Neural cell (in vitro differentiated cells): Measurements from ENCODE around the gene GALE. TPM values are rescaled to one million over a fixed set of nuclear protein-coding genes. Genes with fewer than 3 reads are reported as not detected.

Source experiments
- H2AFZ ChIP-seq: fragments of 200-600, 300-800 bp; sonication (generic), shearing (Covaris generic); 2 replicates; pipeline ENCODE4 v1.6.0; 2014; ENCODE audit warnings: low read depth, mild to moderate bottlenecking, antibody characterized with exemption, low read length, moderate library complexity
- H3F3A ChIP-seq: fragments of 200-600 bp; shearing (Covaris generic); 2 replicates; pipeline ENCODE4 v1.6.1; 2016; ENCODE audit warnings: mild to moderate bottlenecking, moderate library complexity, mixed read lengths, antibody characterized with exemption, low read length; ENCODE audit not compliant: insufficient read depth, poor library complexity, severe bottlenecking
- H3K27ac ChIP-seq: fragments of 200-600, 300-800 bp; sonication (generic), shearing (Covaris generic); 2 replicates; pipeline ENCODE4 v1.5.1; 2014; ENCODE audit warnings: mild to moderate bottlenecking, low read length, moderate library complexity
- H3K27me3 ChIP-seq: fragments of 300-800, 200-600 bp; sonication (generic), shearing (Covaris generic); 2 replicates; pipeline ENCODE4 v1.6.0; 2014; ENCODE audit warnings: mild to moderate bottlenecking, low read depth, low read length, moderate library complexity; ENCODE audit not compliant: insufficient read depth
- H3K36me3 ChIP-seq: fragments of 300-800, 200-600 bp; sonication (generic), shearing (Covaris generic); 2 replicates; pipeline ENCODE4 v1.5.1; 2014; ENCODE audit warnings: mild to moderate bottlenecking, antibody characterized with exemption, low read length, moderate library complexity; ENCODE audit not compliant: insufficient read depth
- H3K4me2 ChIP-seq: fragments of 300-800, 200-600 bp; sonication (generic), shearing (Covaris generic); 2 replicates; pipeline ENCODE4 v1.6.0; 2014; ENCODE audit warnings: mild to moderate bottlenecking, low read length
- H3K4me3 ChIP-seq: fragments of 300-800, 200-600 bp; sonication (generic), shearing (Covaris generic); 2 replicates; pipeline ENCODE4 v1.5.1; 2014; ENCODE audit warnings: mild to moderate bottlenecking, low read length, moderate library complexity
- H3K79me2 ChIP-seq: fragments of 200-600 bp; shearing (Covaris generic); replicated peaks from 2 replicates; pipeline ENCODE4 v1.6.0; 2014; ENCODE audit warnings: mild to moderate bottlenecking, low read length, moderate library complexity; ENCODE audit not compliant: insufficient read depth
- H3K9ac ChIP-seq: fragments of 300-800, 200-600 bp; sonication (generic), shearing (Covaris generic); 2 replicates; pipeline ENCODE4 v1.6.1; 2016; ENCODE audit warnings: mild to moderate bottlenecking, low read length, mixed read lengths
- H3K9me2 ChIP-seq: fragments of 200-600 bp; shearing (Covaris generic); 2 replicates; pipeline ENCODE4 v1.6.1; 2016; ENCODE audit warnings: mild to moderate bottlenecking, low read length, mixed read lengths; ENCODE audit not compliant: insufficient read depth
- H3K9me3 ChIP-seq: fragments of 200-600, 300-800 bp; sonication (generic), shearing (Covaris generic); 2 replicates; pipeline ENCODE4 v1.6.1; 2016; ENCODE audit warnings: mild to moderate bottlenecking, mixed run types, low read length, moderate library complexity, mixed read lengths
- H4K20me1 ChIP-seq: fragments of 200-600 bp; shearing (Covaris generic); 2 replicates; pipeline ENCODE4 v1.6.1; 2016; ENCODE audit warnings: mild to moderate bottlenecking, mixed run types; ENCODE audit not compliant: insufficient read depth
- EP300 ChIP-seq: fragments of 450-650 bp; conservative IDR thresholded peaks from 2 replicates; pipeline ENCODE4 v1.6.1; 2014; ENCODE audit warnings: antibody characterized with exemption, mild to moderate bottlenecking, moderate library complexity; ENCODE audit not compliant: poor library complexity, severe bottlenecking
- EZH2 ChIP-seq: fragments of 200-600, 300-800 bp; shearing (Covaris generic), sonication (generic); IDR thresholded peaks from 2 replicates; pipeline ENCODE4 v1.6.1; 2014; ENCODE audit warnings: antibody characterized with exemption, low read length, borderline replicate concordance, mild to moderate bottlenecking; ENCODE audit not compliant: insufficient read depth, poor library complexity, severe bottlenecking
- MXI1 ChIP-seq: fragments of 450-650 bp; conservative IDR thresholded peaks from 2 replicates; pipeline ENCODE4 v1.6.1; 2014; ENCODE audit warnings: antibody characterized with exemption, mild to moderate bottlenecking; ENCODE audit not compliant: poor library complexity, severe bottlenecking
- POLR2AphosphoS5 ChIP-seq: IDR thresholded peaks from 2 replicates; pipeline ENCODE4 v1.6.1; 2012
- polyA plus RNA-seq: library from polyadenylated mRNA; depleted of rRNA; stranded (reverse); fragments of >200 nt; gene quantifications from 2 replicates; pipeline ENCODE4 v1.2.3, GENCODE V29; 2014
- TF ChIP-seq, protein P1 (sequence below): fragments of 450-650 bp; IDR thresholded peaks from 2 replicates; pipeline ENCODE4 v1.5.1; 2014; ENCODE audit warnings: antibody characterized with exemption, mild to moderate bottlenecking, moderate library complexity; ENCODE audit not compliant: poor library complexity, severe bottlenecking
- TF ChIP-seq, protein P2 (sequence below): IDR thresholded peaks from 2 replicates; pipeline ENCODE4 v1.6.1; 2012; ENCODE audit warnings: borderline replicate concordance

The GALE gene
- polyA plus RNA-seq, 1 donor from 2014 or later: 109 TPM

DNA sequence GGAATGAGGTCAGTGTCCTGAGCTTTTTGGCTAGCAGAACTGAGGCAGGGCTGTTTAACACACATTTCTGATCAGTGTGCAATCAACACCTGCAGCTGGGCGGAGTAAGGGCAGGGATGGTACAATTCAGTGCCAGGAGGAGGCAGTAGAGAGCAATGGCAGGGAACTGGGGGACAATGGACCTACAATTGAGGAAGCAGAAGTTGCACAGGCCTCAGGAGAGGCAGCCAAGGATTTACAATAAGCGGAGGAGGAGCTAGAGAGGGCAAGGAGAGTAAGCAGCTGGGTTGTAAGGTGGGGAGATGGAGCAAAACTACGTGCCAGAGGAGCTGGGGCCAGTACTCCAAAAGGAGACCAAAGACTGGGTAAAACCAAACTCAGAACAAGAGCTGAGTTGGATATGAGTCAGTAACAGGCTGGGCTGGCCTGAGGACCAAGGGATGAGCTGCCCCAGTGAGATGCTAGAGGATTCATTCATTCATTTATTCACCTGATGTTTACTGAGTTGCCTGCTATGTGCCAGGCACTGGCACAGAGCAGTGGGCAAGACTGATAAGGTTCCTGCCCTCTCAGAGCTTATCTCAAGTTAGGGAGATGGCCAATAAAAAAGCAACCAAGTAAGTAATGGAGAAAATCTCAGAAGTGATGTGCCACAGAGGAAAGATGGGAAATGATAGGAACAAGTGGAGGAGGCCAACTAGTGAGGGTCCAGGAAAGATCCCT lies 10.4 kb upstream of the GALE start:
- Histone ChIP-seq H3F3A (no peaks in the 10 kb centered on the region), H3K79me2 (no peaks in the 10 kb centered on the region)

DNA sequence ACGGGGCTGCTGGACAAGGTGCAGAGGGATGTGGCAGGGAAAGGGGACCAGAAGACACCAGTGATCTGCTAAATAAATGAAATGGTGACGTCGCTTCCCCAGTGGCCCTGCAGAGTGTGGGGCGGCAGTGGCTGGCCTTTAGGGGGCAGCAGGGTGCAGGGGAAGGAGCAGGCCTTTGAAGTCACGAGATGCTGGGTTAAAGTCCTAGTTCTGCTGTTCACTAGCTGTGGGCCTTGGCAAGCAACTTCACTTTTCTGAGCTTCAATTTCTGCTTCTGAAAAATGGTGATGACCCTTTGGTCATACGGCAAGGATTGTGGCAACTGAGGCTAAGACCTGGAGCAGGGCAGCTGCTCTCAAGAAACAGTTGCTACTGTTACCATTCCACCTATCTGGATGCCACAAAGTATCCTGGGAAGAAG lies 9.2 kb upstream of the GALE start:
- TF ChIP-seq, protein P1, sequence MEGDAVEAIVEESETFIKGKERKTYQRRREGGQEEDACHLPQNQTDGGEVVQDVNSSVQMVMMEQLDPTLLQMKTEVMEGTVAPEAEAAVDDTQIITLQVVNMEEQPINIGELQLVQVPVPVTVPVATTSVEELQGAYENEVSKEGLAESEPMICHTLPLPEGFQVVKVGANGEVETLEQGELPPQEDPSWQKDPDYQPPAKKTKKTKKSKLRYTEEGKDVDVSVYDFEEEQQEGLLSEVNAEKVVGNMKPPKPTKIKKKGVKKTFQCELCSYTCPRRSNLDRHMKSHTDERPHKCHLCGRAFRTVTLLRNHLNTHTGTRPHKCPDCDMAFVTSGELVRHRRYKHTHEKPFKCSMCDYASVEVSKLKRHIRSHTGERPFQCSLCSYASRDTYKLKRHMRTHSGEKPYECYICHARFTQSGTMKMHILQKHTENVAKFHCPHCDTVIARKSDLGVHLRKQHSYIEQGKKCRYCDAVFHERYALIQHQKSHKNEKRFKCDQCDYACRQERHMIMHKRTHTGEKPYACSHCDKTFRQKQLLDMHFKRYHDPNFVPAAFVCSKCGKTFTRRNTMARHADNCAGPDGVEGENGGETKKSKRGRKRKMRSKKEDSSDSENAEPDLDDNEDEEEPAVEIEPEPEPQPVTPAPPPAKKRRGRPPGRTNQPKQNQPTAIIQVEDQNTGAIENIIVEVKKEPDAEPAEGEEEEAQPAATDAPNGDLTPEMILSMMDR: peak; percentile 20
- TF ChIP-seq EP300 (no peak), POLR2AphosphoS5 (no peak), MXI1 (no peak)
- TF ChIP-seq, protein P2, sequence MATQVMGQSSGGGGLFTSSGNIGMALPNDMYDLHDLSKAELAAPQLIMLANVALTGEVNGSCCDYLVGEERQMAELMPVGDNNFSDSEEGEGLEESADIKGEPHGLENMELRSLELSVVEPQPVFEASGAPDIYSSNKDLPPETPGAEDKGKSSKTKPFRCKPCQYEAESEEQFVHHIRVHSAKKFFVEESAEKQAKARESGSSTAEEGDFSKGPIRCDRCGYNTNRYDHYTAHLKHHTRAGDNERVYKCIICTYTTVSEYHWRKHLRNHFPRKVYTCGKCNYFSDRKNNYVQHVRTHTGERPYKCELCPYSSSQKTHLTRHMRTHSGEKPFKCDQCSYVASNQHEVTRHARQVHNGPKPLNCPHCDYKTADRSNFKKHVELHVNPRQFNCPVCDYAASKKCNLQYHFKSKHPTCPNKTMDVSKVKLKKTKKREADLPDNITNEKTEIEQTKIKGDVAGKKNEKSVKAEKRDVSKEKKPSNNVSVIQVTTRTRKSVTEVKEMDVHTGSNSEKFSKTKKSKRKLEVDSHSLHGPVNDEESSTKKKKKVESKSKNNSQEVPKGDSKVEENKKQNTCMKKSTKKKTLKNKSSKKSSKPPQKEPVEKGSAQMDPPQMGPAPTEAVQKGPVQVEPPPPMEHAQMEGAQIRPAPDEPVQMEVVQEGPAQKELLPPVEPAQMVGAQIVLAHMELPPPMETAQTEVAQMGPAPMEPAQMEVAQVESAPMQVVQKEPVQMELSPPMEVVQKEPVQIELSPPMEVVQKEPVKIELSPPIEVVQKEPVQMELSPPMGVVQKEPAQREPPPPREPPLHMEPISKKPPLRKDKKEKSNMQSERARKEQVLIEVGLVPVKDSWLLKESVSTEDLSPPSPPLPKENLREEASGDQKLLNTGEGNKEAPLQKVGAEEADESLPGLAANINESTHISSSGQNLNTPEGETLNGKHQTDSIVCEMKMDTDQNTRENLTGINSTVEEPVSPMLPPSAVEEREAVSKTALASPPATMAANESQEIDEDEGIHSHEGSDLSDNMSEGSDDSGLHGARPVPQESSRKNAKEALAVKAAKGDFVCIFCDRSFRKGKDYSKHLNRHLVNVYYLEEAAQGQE: no peak
- Histone ChIP-seq H3K9me2 (no peaks in the 10 kb centered on the region), H3K4me3 (no peak overlapping the region), H4K20me1 (no peaks in the 10 kb centered on the region), H3F3A (no peaks in the 10 kb centered on the region), H3K36me3 (no peaks in the 10 kb centered on the region), H3K9ac (no peak overlapping the region), H3K4me2 (no peak overlapping the region), H2AFZ (no peak overlapping the region), H3K27ac (no peak overlapping the region), H3K27me3 (no peaks in the 10 kb centered on the region), H3K9me3 (no peaks in the 10 kb centered on the region), H3K79me2 (no peaks in the 10 kb centered on the region)

More for the DNA sequence above, 10.4 kb upstream of the GALE start:
- H3K9me3 ChIP-seq: no peaks in the 10 kb centered on the region
- H3K36me3 ChIP-seq: no peaks in the 10 kb centered on the region
- no peak overlapping the region for H3K4me3 ChIP-seq
- TF ChIP-seq, protein P1: peak; percentile 23
- TF ChIP-seq POLR2AphosphoS5 (no peak), EZH2 (no peak)
- TF ChIP-seq, protein P2: no peak
- no peak overlapping the region for H3K27ac ChIP-seq
- H2AFZ ChIP-seq: no peak overlapping the region
- H3K4me2 ChIP-seq: no peak overlapping the region
- H3K9me2 ChIP-seq: no peaks in the 10 kb centered on the region
- H4K20me1 ChIP-seq: no peaks in the 10 kb centered on the region
- no peak overlapping the region for H3K9ac ChIP-seq
- no peaks in the 10 kb centered on the region for H3K27me3 ChIP-seq
